NOMO-1 treated with dmso at 0.1 percent for 144 hours (cell line): ENCODE results near the gene ITGB3.
"Not testable (repeated sequence)": the region's sequence is repeated elsewhere in the genome, so short reads cannot be mapped to it uniquely, and the experiment has no call there.

Source experiments
- DNase-seq: peaks from one replicate; lab custom pipeline; 2025; ENCODE audit not compliant: unreplicated experiment; lab: John Stamatoyannopoulos, UW

The ITGB3 gene

GRCh38 chr17:47243737-47244598, 9.7 kb upstream of the ITGB3 start:
- no peak for DNase-seq

DNA sequence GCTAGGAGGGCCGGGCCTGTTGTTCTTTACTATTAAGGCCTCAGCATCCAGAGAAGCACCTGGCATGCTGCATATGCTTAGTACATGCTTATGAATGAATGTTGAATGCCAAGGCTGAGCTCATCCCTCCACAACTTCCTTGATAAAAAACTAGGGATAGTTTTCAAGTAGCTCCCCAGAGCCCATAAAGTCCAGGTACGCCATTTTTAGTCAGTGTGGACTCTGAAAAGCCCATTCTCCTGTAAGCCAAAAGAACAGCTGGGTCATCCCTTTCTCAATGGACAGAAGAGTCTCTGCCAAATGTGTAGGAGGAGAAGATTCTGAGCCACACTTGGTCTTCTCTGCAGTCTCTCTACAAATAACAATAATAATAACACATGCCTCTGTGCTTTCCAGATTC, 8.9 kb upstream of the ITGB3 start:
- no peak for DNase-seq

- DNase-seq: no peak
These were observed 7.5 kb upstream of the ITGB3 start for GRCh38 chr17:47246120-47246519.

DNA sequence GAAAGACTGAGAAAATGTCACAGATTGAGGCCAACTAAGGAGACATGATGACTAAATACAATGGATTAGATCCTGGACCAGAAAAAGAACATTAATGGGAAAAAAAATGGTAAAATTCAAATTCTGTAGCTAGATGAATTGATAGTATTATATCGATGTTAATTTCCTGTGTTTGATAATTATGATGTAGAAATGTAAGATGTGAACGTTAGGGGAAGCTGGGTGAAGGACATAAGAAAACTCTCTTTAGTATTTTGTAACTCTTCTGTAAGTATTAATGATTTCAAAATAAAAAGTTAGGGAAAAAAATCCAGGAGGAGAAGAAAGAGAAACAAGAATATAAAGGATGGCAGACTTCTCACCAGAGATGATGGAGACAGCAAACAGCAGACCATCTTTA, 2.8 kb upstream of the ITGB3 start:
- no peak for DNase-seq

DNA sequence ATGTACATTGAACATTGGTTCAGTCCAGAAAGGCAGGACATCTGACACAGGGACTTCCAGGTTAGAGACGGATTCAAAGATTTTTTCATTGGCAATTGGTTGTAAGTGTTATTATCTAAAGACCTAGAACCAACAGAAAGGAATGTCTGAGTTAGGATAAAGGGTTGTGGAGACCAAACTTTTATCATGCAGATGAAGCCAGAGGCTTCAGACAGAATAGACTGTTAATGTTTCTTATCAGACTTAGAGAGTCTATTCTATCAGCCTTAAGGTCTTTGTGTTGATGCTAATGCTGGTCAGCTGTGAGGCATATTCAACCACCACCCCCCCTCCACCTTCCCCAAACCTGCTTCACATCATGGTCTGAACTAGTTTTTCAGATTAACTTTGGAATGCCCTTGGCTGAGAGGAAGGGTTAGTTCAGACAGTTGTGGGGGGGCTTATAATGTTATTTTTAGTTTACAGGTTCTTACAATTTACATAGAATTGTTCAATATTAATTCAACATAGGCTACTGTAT, 2.1 kb upstream of the ITGB3 start:
- no peak for DNase-seq

DNA sequence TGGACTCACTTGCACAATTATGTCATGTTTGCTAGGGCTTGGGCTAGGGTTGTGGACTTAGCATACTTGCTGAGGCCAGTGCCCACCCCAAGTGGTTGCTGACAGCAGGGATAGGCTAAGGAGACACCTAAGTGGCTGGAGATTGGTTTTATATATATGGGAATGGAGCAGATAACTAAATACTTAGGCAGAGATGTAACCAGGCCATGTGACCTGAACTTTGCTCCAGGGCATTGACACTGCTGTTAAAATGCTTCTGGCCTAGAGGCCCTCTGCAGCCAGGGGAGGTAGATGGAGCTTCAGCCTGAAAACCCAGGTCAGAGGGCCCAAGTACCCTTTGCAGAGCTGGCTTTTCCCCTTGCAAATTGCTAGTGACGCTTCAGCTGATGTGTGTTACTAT, 1.4 kb upstream of the ITGB3 start:
- no peak for DNase-seq

- no peak for DNase-seq
These were observed 688 bp upstream of the ITGB3 start for GRCh38 chr17:47252766-47253512.

DNA sequence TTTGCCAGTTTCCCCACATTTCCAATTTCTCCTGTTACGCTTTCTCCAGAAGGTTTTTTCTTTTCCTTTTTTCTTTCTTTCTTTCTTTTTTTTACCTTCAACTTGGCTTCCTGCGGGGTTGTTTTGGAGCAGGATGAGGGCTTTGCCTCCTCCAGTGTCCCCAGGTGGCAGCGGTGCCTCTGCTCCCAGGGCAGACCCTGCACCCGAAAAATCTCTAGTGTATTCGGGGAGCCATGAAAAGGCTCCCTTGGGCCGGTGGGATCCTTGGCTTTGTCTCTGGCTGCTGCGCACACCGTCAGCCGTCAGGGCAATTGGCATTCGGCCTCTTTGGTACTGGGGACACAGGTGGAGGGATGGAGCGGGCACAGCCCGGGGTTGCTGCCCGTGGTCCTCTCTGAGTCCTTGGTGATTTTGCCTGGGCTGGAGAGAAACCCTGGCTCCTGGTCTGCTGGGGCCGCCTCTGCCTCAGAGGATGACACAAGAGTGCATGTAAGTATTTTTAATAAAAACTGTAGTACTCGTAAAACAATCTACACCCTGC, 846 bp downstream of the ITGB3 start:
- no peak for DNase-seq

GRCh38 chr17:47257651-47258339, 4.2 kb downstream of the ITGB3 start:
- DNase-seq: no peak

DNA sequence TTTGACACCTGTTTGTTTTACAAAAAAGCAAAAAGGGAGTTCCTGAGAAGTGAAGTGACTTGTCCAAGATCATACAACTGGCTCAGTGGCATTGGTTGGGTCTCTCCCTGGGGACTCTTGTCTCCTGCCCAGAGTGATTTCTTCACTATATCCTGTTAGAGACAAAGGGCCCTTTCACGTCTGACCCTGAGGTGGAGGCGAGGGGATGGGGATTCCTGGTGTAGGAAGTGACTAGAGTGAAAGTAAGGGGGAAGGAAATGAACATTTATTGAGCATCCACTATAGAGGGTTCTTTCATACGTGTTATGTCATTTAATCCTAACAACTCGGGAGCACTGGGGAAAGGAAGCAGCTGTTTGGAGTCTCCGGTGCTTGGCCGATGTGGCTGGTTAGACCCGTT, 9.0 kb downstream of the ITGB3 start:
- DNase-seq: no peak

DNA sequence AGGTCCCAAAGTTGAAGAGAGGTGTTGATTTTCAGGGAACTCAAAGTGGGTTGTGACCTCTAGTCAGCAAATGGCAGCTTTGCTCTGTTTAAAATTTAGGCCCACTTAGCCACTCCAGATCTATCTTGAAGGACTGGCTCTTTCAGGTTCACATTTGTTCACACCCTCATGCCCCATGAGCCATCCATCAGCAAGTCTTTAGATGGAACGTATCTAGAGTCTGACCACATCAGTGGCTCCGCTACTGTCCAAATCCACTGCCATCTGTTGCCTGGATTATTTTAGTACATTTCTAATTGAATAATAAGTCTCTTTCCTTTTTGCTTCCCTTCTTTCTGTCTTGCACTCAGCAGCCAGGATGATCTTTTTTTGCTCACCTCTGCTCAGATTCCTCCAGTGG, 10.5 kb downstream of the ITGB3 start:
- DNase-seq: no peak

DNA sequence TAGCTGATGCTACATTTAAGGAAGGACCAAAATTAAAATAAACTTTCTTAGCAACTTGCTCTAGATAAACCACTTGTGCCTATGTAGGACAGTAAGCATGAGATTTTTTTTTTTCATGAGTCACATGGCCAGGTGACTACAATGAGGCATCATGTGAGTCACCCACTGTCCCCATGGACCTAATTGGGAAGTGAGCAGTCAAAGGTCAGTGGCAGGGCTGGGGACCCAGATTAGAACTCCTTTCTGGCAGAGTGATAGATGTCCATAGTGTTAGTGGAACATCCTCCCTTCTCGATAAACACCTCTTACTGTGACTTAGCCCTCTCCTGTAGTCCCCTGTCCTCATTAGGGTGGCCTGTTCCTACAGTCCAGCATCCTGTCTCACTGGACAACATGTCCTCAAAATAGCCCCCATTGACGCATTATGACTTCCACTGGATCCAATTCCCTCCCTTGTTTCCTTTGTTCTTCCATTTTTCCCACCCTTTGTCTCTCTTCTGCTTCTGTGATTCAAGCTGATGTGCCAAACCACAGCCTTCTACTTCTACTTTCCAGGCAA, 12.4 kb downstream of the ITGB3 start:
- DNase-seq: no peak

DNA sequence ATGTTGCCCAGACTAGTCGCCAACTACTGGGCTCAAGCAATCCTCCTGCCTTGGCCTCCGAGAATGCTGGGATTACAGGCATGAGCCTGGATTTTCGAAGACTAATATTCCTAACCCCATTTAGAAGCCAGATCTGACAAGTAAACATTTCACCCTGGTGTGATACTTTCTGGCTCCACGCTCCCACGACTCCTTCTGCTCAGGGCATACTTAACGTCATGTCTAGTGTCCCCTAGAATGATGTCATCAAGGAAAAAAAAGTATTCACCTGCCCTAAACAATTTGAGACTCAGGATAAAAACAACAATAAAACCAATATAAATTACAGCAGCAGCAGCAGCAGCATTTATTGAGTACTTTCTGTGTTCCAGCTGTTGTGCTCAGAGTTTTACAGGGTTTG, 13.2 kb downstream of the ITGB3 start:
- no peak for DNase-seq

- DNase-seq: no peak
These were observed 13.8 kb downstream of the ITGB3 start for GRCh38 chr17:47267354-47267828.

DNA sequence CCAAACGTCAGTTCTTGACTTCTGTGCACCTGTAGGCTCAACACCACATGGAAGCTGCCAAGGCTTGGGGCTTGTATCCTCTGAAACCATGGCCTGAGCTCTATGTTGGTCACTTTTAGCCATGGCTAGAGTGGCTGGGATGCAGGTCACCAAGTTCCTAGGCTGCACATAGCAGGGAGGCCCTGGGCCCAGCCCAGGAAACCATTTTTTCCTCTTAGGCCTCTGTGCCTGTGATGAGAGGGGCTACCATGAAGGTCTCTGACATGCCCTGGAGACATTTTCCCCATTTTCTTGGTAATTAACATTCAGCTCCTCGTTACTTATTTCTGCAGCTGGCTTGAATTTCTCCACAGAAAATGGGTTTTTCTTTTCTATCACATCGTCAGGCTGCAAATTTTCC, 15.3 kb downstream of the ITGB3 start:
- not testable (repeated sequence) for DNase-seq

- DNase-seq: not testable (repeated sequence)
These were observed 16.1 kb downstream of the ITGB3 start for GRCh38 chr17:47269561-47270280.

- DNase-seq: no peak
These were observed 17.5 kb downstream of the ITGB3 start for GRCh38 chr17:47270946-47271705.

DNA sequence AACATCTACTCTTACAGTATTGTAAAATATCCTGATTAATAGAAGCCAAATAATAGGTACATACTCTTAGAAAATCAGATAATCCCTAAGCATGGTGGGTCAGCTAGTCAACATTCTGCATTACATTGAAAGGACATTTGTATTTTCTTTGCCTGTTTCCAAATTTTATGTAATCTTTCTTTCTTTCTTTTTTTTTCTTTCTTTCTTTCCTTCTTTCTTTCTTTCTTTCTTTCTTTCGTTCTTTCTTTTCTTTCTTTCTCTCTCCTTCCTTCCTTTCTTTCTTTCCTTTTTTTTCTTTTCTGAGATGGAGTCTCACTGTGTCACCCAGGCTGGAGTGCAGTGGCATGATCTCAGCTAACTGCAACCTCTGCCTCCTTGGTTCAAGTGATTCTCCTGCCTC, 18.9 kb downstream of the ITGB3 start:
- DNase-seq: no peak

DNA sequence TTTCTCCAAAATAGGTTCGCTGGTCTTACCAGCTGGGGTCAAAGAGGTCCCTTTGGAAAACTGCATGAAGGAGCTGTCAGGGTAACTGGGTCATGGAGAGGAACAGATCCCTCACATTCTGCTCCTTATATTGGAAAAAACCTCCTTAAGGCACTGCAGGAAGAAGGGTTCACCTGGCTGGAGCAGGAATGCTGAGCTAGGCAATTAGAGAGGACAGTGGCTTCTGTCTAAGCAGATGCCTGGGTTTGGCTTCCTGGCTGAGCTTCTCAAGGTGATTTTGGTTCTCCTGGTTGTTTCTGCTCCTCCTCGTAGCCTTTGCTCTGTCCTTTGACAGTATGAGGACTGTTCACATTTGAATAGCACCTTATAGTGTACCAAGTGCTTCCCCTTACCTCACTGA, 19.6 kb downstream of the ITGB3 start:
- no peak for DNase-seq
